COLO829 (cell line): ENCODE measurements around the gene ATF6.
"Not testable (repeated sequence)": the region's sequence is repeated elsewhere in the genome, so short reads cannot be mapped to it uniquely, and the experiment has no call there.

Source experiments
- DNase-seq: peaks from one replicate; pipeline ENCODE4 v3.0.0; 2012; ENCODE audit warnings: low spot score

ATF6 gene

DNA sequence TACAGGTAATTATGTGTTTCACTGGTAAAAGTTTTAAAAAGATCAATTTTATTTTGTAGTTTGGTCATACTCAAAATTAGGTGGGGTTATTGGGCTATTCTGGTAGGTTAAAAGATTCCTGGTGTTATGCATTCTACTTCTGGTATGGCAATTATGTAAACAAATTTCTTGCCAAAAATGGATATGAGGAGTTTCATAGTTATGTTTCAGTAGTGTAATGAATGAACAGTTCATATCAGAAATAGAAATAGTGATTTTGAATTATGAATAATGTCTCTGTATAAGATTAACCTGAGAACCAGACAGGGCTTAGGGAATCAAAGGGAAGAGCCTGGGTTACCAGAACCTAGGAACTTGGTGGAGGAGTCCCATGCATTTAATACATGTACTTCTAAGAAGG is 15.9 kb downstream of the ATF6 start:
- DNase-seq: no peak

GRCh38 chr1:161782886-161783285 is 16.8 kb downstream of the ATF6 start:
- DNase-seq: no peak

- no peak for DNase-seq
Observed at GRCh38 chr1:161784968-161785367, 18.8 kb downstream of the ATF6 start.

- no peak for DNase-seq
Observed at GRCh38 chr1:161787355-161787754, 21.2 kb downstream of the ATF6 start.

DNA sequence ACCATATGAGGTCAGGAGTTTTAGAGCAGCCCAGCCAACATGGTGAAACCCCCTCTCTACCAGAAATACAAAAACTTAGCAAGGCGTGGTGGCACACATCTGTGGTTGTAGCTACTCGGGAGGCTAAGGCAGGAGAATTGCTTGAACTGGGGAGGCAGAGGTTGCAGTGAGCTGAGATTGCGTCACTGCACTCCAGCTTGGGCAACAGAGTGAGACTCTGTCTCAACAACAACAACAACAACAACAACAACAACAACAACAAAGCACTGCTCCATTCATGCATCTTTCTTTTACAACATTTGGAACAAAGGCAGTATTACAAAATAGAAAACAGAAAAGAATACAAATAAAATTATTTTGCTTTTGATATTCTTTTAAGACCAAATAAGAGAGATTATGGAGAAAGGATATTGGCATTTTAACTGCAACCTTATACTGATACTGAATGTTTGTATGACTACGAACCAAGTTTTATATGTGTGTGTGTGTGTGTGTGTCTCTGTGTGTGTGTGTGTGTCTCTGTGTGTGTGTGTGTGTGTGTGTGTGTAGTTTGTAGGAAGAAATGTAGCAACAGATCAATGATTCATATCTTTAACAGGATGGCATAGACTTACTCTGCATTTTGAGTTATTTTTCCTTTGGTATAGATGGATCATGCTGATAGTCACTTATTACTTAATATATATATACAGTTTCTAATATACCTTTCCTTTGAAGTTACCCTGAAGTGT is 24.6 kb downstream of the ATF6 start:
- no peak for DNase-seq

- DNase-seq: no peak
Observed at GRCh38 chr1:161791904-161792655, 26.0 kb downstream of the ATF6 start.

DNA sequence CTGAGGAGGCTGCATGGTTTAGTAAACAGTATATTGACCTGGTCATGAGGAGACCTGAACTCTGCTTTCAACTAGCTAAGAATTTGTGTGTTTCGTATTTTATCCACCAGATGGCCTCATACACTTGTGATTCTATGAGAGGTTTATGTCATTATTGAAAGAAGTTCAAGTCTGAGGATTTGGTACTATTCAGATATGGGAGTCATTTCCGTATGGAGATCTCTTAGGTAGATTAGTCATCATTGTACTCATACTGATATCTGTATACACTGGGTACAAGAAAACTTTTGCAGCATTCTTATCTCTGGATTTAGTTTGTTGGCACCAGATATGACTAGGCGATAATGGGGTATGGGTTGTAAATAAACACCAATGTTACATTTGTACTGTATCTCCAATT is 26.6 kb downstream of the ATF6 start:
- peak; percentile 63 for DNase-seq

GRCh38 chr1:161799792-161800191 is 33.7 kb downstream of the ATF6 start:
- DNase-seq: no peak

DNA sequence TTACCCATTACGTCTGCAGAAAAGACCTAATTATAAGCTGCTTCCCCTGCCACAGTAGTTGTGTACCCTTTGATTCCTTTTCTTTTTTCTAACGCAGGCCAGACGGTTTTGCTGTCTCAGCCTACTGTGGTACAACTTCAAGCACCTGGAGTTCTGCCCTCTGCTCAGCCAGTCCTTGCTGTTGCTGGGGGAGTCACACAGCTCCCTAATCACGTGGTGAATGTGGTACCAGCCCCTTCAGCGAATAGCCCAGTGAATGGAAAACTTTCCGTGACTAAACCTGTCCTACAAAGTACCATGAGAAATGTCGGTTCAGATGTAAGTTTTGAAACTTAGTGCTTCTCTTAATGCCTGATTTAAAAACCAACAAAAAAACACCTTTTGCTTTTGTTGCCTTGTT is 35.8 kb downstream of the ATF6 start:
- DNase-seq: no peak

GRCh38 chr1:161803181-161803580 is 37.1 kb downstream of the ATF6 start:
- DNase-seq: no peak

DNA sequence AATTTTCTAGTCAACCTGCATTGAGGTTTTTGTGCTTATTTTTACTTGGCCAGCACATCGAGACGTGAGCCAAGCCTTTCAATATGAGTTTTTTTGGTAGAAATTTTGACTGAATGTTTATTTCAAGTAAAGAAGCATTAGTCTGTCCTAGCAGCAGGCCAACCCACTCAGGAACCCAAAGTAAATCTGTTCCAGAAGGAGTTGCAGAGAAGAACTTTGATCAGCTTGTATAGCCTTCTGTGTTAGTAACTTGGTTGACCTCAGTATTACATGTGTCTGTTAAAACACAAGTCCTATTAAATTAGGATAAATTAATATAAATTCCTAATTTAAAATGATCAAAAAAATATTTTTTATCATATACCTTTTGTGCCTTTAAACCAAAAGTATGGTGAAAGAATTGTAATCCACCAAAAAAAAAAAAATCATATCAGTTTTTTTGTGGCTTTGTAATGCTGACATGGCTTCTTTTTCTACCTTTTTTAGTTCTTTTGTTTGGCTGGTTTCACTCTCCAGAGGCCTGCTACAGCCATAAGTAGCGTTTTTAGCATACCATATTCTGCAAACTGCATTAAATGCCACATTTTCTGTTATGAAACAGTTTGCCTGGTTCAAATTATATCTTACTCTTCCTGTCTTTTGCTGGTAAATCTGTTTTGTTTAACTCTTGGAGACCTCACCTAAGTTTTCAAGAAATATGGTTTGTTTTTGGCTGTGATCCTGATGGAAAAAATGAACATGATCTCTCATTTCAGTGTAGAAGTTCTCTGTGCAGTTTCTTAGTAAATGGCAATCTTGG is 39.5 kb downstream of the ATF6 start:
- DNase-seq: no peak

DNA sequence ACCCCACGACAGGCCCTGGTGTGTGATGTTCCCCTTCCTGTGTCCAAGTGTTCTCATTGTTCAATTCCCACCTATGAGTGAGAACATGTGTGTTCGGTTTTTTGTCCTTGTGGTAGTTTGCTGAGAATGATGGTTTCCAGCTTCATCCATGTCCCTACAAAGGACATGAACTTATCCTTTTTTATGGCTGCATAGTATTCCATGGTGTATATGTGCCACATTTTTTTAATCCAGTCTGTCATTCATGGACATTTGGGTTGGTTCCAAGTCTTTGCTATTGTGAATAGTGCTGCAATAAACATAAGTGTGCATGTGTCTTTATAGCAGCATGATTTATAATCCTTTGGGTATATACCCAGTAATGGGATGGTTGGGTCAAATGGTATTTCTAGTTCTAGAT is 43.1 kb downstream of the ATF6 start:
- not testable (repeated sequence) for DNase-seq

GRCh38 chr1:161809656-161810055 is 43.5 kb downstream of the ATF6 start:
- not testable (repeated sequence) for DNase-seq

DNA sequence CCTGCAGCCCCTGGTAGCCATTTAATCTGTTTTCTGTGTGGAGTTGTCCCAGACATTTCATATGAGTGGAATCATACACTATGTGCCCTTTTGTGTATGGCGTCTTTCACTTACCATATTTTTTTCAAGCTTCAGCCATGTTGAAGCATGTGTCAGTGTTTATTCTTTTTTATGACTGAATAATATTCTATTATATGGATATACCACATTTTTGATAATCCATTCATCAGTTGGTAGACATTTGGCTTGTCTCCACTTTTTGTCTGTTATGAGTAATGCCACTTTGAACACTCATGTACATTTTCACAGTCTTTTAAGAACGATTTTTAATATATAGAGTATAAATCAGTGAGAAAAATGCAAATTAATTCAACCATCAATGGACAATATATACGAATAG is 44.7 kb downstream of the ATF6 start:
- no peak for DNase-seq

GRCh38 chr1:161816201-161816600 is 50.1 kb downstream of the ATF6 start:
- no peak for DNase-seq

- no peak for DNase-seq
Observed at GRCh38 chr1:161817176-161817730, 51.1 kb downstream of the ATF6 start.

DNA sequence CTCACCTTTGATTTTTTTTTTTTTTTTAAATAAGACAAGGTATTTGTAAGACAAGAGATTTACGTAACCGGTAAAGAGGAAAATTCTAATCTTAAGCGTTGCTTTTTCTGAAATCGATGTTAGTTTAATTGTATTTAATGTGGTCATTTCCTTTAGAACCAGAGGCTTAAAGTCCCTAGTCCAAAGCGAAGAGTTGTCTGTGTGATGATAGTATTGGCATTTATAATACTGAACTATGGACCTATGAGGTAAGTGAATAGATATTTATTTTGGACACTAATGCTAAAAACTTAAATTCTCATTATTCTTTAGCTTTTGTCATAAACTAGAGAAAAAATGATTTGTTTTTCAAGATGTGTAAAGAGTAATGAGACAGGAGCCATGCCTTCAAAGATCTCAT is 54.8 kb downstream of the ATF6 start:
- no peak for DNase-seq

GRCh38 chr1:161824618-161825017 is 58.5 kb downstream of the ATF6 start:
- DNase-seq: no peak

- DNase-seq: no peak
Observed at GRCh38 chr1:161825831-161826230, 59.7 kb downstream of the ATF6 start.

- no peak for DNase-seq
Observed at GRCh38 chr1:161826478-161826877, 60.4 kb downstream of the ATF6 start.

GRCh38 chr1:161827786-161828185 is 61.7 kb downstream of the ATF6 start:
- no peak for DNase-seq

DNA sequence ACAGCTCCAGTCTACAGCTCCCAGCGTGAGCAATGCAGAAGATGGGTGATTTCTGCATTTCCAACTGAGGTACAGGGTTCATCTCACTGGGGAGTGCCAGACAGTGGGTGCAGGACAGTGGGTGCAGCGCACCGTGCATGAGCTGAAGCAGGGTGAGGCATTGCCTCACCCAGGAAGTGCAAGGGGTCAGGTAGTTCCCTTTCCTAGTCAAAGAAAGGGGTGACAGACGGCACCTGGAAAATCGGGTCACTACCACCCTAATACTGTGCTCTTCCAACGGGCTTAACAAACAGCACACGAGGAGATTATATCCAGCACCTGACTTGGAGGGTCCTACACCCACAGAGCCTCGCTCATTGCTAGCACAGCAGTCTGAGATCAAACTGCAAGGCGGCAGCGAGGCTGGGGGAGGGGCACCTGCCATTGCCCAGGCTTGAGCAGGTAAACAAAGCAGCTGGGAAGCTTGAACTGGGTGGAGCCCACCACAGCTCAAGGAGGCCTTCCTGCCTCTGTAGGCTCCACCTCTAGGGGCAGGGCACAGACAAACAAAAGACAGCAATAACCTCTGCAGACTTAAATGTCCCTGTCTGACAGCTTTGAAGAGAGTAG is 66.3 kb downstream of the ATF6 start:
- not testable (repeated sequence) for DNase-seq
